Rectal smooth muscle tissue (tissue), 1 donor: ENCODE measurements around the gene PADI1.

Experiments used
- H3K27ac ChIP-seq: one replicate; pipeline ENCODE4 v1.7.0; 2013; ENCODE audit warnings: low read depth, low read length, inconsistent platforms
- H3K27me3 ChIP-seq: one replicate; pipeline ENCODE4 v1.7.0; 2013; ENCODE audit warnings: low read length; ENCODE audit not compliant: control insufficient read depth, insufficient read depth
- H3K36me3 ChIP-seq: one replicate; pipeline ENCODE4 v1.7.0; 2013; ENCODE audit warnings: low read length; ENCODE audit not compliant: control insufficient read depth, insufficient read depth
- H3K4me1 ChIP-seq: one replicate; pipeline ENCODE4 v1.7.0; 2013; ENCODE audit warnings: low read length; ENCODE audit not compliant: control insufficient read depth, insufficient read depth
- H3K4me3 ChIP-seq: one replicate; pipeline ENCODE4 v1.7.0; 2013; ENCODE audit warnings: low read length
- H3K9ac ChIP-seq: one replicate; pipeline ENCODE4 v1.7.0; 2013; ENCODE audit warnings: low read length

Gene PADI1

GRCh38 chr1:17194615-17195528, 10.1 kb upstream of the PADI1 start:
- Histone ChIP-seq H3K9ac (no peak overlapping the region), H3K27ac (no peak overlapping the region), H3K4me3 (no peak overlapping the region), H3K4me1 (no peaks in the 10 kb centered on the region), H3K27me3 (no peaks in the 10 kb centered on the region), H3K36me3 (no peaks in the 10 kb centered on the region)

- Histone ChIP-seq H3K4me1 (no peaks in the 10 kb centered on the region), H3K4me3 (no peak overlapping the region), H3K9ac (no peak overlapping the region), H3K27ac (no peak overlapping the region), H3K27me3 (no peaks in the 10 kb centered on the region), H3K36me3 (no peaks in the 10 kb centered on the region)
Observed at GRCh38 chr1:17195731-17196130, 9.2 kb upstream of the PADI1 start.

DNA sequence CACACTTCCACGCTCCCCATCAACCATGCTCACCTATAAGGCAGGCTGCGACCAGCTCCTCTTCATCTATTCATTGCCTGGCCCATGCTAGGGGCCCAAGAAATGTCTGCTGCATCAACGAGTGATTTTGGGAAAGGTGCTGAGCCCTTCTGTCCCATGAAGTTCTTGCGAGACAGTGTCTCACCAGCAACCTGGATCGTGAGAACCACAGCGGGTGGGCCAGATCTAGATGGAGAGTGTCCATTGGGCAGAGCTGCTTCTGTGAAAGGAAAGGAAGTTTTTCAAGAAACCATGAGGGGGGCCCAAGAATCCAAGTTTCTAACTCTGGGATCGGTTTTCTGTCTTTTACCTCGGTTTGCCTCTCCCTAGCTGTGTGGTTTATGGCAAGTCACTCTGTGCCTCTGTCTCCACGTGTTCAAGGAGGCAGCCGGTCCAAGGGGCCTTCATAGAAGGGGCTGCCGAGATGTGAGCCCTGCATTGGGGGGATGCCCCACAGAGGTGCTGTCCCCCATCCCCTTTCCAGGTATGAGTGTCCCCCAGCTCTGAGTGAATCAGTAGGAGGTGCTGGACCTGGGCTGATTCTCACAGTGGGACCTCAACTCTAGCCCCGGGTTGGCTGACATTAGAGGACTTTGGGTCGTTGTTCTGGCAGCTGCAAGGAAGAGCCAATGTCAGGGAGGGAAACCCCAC, 8.3 kb upstream of the PADI1 start:
- Histone ChIP-seq H3K36me3 (no peaks in the 10 kb centered on the region), H3K27ac (no peak overlapping the region), H3K4me1 (no peaks in the 10 kb centered on the region), H3K4me3 (no peak overlapping the region), H3K27me3 (no peaks in the 10 kb centered on the region), H3K9ac (no peak overlapping the region)

DNA sequence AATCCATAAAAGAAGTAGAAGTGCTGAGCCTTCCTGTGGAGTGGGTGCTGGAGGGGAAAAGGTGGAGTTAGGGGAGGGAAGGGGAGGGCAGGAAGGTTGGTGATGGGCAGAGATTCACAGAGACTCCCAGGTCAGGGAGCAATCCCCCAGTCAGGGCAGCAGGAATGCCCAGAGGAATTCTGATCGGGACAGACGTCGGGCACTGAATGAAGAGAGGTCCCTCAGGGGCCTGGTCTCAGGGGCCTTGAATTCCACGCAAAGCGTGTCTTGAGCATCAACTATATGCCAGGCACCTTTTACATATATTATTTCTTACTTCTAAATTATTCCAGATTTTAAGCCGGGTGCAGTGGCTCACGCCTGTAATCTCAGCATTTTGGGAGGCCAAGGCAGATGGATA, 7.2 kb upstream of the PADI1 start:
- no peaks in the 10 kb centered on the region for H3K27me3 ChIP-seq
- H3K4me3 ChIP-seq, result no peak overlapping the region
- no peak overlapping the region for H3K27ac ChIP-seq

GRCh38 chr1:17198476-17199258, 6.3 kb upstream of the PADI1 start:
- Histone ChIP-seq H3K9ac (no peak overlapping the region), H3K4me3 (no peak overlapping the region), H3K27ac (no peak overlapping the region), H3K36me3 (no peaks in the 10 kb centered on the region), H3K4me1 (no peaks in the 10 kb centered on the region), H3K27me3 (no peaks in the 10 kb centered on the region)

More for the DNA sequence above, 7.2 kb upstream of the PADI1 start:
- H3K9ac ChIP-seq, result no peak overlapping the region
- no peaks in the 10 kb centered on the region for H3K4me1 ChIP-seq
- no peaks in the 10 kb centered on the region for H3K36me3 ChIP-seq

DNA sequence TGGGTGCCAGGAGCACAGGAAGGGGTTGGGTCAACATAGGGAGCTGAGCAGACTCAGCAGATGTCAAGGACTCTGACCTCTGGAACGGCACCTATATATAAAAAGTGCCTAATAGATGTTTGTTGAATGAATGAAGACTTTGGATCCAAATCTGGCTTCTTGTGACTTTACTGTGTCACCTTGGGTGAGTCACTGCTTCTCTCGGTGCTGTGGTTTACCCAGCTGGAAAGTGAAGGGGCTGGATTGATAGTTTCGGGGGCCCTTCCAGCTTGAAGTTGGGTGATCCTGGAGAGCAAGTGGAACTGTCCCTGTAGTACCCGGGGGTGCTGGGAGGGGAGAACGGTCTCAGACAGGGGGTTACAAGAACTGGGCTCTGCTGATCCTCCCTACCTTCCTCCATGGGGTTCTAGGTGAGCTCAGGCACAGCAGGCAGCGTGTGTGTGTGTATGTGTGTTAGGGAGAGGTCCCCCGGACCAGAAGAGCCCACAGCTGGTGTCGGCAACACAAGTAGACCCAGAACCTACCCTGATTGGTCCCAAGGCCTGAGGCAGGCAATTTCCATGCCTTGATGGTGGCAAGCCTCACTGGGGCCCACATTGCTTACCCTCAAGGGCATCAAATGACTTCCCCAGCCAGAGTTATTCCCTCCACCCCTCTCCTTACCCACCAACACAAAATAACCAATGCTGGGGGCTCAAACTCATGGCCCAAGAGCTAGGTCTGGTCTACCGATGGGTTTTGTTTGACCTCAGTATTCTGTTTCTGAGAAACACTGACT, 5.5 kb upstream of the PADI1 start:
- H3K9ac ChIP-seq, result no peak overlapping the region
- no peaks in the 10 kb centered on the region for H3K36me3 ChIP-seq
- no peak overlapping the region for H3K27ac ChIP-seq
- no peaks in the 10 kb centered on the region for H3K4me1 ChIP-seq
- H3K4me3 ChIP-seq, result no peak overlapping the region
- no peaks in the 10 kb centered on the region for H3K27me3 ChIP-seq

- H3K9ac ChIP-seq, result no peak overlapping the region
- no peak overlapping the region for H3K27ac ChIP-seq
- H3K36me3 ChIP-seq, result no peaks in the 10 kb centered on the region
- no peaks in the 10 kb centered on the region for H3K27me3 ChIP-seq
- no peaks in the 10 kb centered on the region for H3K4me1 ChIP-seq
- H3K4me3 ChIP-seq, result no peak overlapping the region
Observed at GRCh38 chr1:17200246-17200645, 4.7 kb upstream of the PADI1 start.

DNA sequence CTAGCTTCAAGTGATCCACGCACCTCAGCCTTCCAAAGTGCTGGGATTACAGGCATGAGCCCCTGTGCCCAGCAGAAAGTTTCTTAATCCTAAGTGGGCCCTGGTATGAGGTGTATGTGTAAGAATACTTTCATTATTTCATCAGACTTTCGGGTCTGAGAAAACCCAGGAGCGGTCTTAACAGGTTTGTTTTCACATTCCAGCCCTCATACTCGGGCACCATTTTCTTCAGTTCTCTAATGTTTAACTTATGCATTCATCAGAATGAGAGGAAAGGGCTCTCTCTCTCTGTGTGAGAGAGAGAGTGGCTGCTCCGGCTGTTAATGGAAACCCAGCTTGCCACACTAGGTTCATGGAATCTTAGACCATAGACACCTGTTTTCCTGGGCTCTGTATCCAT, 4.2 kb upstream of the PADI1 start:
- no peaks in the 10 kb centered on the region for H3K27me3 ChIP-seq
- no peak overlapping the region for H3K27ac ChIP-seq
- H3K4me1 ChIP-seq, result no peaks in the 10 kb centered on the region
- no peaks in the 10 kb centered on the region for H3K36me3 ChIP-seq
- no peak overlapping the region for H3K9ac ChIP-seq
- H3K4me3 ChIP-seq, result no peak overlapping the region

GRCh38 chr1:17201201-17202021, 3.5 kb upstream of the PADI1 start:
- Histone ChIP-seq H3K27me3 (no peaks in the 10 kb centered on the region), H3K9ac (no peak overlapping the region), H3K4me3 (no peak overlapping the region), H3K36me3 (no peaks in the 10 kb centered on the region), H3K4me1 (no peaks in the 10 kb centered on the region), H3K27ac (no peak overlapping the region)

GRCh38 chr1:17205652-17206051, 724 bp downstream of the PADI1 start:
- no peaks in the 10 kb centered on the region for H3K36me3 ChIP-seq
- no peaks in the 10 kb centered on the region for H3K4me1 ChIP-seq
- H3K4me3 ChIP-seq, result no peak overlapping the region
- H3K27me3 ChIP-seq, result no peaks in the 10 kb centered on the region
- no peak overlapping the region for H3K9ac ChIP-seq
- no peak overlapping the region for H3K27ac ChIP-seq

DNA sequence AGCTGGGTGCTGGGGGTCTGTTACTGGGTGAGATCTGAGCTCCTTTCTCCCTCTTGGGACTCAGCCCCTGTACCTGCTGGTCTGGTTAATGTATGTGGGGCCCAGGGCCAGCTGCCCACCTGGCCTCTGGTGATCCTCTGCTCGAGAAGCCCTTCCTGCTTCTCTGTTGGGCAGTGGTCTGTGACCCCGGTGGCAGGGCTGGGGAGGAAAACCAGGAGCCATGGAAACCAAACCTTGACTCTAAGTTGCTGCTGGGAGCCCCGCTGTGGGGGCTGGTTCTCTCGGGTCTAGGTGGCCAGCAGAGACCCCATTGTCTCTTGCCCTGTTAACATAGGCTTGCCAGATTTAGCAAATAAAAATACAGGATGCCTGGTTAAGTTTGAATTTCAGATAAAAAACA, 1.3 kb downstream of the PADI1 start:
- Histone ChIP-seq H3K27me3 (no peaks in the 10 kb centered on the region), H3K4me3 (no peak overlapping the region), H3K27ac (no peak overlapping the region), H3K4me1 (no peaks in the 10 kb centered on the region), H3K9ac (no peak overlapping the region), H3K36me3 (no peaks in the 10 kb centered on the region)
